ENCODE results near the gene KIF26B. TPM values are rescaled to one million over a fixed set of nuclear protein-coding genes. Genes with fewer than 3 reads are reported as not detected.
"Not testable (repeated sequence)": the region's sequence is repeated elsewhere in the genome, so short reads cannot be mapped to it uniquely, and the experiment has no call there.

The KIF26B gene
- total RNA-seq, 1 experiment from 2014 or later = 2.3 TPM

- not testable (repeated sequence) for H4K20me1 ChIP-seq (ENCODE audit: insufficient read depth, low read depth, low read length); H3K27me3 ChIP-seq (ENCODE audit: low read length); DNase-seq; H3K9ac ChIP-seq (ENCODE audit: low read length); H3K9me2 ChIP-seq (replicated peaks; ENCODE audit: insufficient read depth, low read length); H2AFZ ChIP-seq (ENCODE audit: low read length); H3K9me3 ChIP-seq (ENCODE audit: low read length); H3K4me2 ChIP-seq (ENCODE audit: low read depth, low read length, poor library complexity, severe bottlenecking); H3K79me2 ChIP-seq (ENCODE audit: low read length); H3K36me3 ChIP-seq (ENCODE audit: insufficient read depth, low read length); H3K27ac ChIP-seq (ENCODE audit: low read length); H3K4me1 ChIP-seq (ENCODE audit: low read length); H3K4me3 ChIP-seq (ENCODE audit: low read length)
Measured at GRCh38 chr1:245336984-245337355, 182.2 kb downstream of the KIF26B start.

GRCh38 chr1:245337829-245338484 is 183.2 kb downstream of the KIF26B start:
- Histone ChIP-seq H3K9me2 (replicated peaks; ENCODE audit: insufficient read depth, low read length) (no peaks in the 10 kb centered on the region), H3K9me3 (ENCODE audit: low read length) (no peaks in the 10 kb centered on the region), H3K9ac (ENCODE audit: low read length) (no peak overlapping the region), H3K4me2 (ENCODE audit: low read depth, low read length, poor library complexity, severe bottlenecking) (no peak overlapping the region), H3K79me2 (ENCODE audit: low read length) (no peaks in the 10 kb centered on the region), H3K4me3 (ENCODE audit: low read length) (no peak overlapping the region), H3K27me3 (ENCODE audit: low read length) (no peaks in the 10 kb centered on the region), H3K27ac (ENCODE audit: low read length) (no peak overlapping the region), H3K36me3 (ENCODE audit: insufficient read depth, low read length) (no peaks in the 10 kb centered on the region), H3K4me1 (ENCODE audit: low read length) (no peaks in the 10 kb centered on the region), H2AFZ (ENCODE audit: low read length) (no peak overlapping the region), H4K20me1 (ENCODE audit: insufficient read depth, low read depth, low read length) (no peaks in the 10 kb centered on the region)
- no peak for DNase-seq

DNA sequence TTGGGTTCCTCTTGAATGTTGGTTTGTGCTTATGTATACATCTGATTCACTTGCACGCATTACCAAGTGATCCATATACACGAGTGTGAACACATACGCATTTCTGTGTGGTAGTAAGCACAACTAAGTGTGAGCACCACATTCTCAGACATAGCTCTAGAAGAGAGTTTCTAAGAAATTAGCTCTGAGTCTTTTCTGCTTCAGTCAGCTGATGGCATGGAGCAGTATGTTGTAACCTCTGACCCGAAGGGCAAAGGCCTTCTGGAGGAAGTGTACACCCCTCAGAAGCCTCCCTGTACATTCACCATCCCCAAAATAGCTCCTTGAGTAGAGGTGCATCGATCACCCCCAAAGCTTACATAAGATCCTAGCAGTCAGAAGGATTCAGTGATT is 183.7 kb downstream of the KIF26B start:
- Histone ChIP-seq H3K9me3 (ENCODE audit: low read length) (no peaks in the 10 kb centered on the region), H3K4me2 (ENCODE audit: low read depth, low read length, poor library complexity, severe bottlenecking) (no peak overlapping the region), H3K79me2 (ENCODE audit: low read length) (no peaks in the 10 kb centered on the region), H4K20me1 (ENCODE audit: insufficient read depth, low read depth, low read length) (no peaks in the 10 kb centered on the region), H3K27me3 (ENCODE audit: low read length) (no peaks in the 10 kb centered on the region), H3K36me3 (ENCODE audit: insufficient read depth, low read length) (no peaks in the 10 kb centered on the region), H3K4me3 (ENCODE audit: low read length) (no peak overlapping the region), H3K4me1 (ENCODE audit: low read length) (no peaks in the 10 kb centered on the region), H2AFZ (ENCODE audit: low read length) (no peak overlapping the region), H3K27ac (ENCODE audit: low read length) (no peak overlapping the region), H3K9me2 (replicated peaks; ENCODE audit: insufficient read depth, low read length) (no peaks in the 10 kb centered on the region), H3K9ac (ENCODE audit: low read length) (no peak overlapping the region)
- no peak for DNase-seq

- Histone ChIP-seq H3K27me3 (ENCODE audit: low read length) (no peaks in the 10 kb centered on the region), H3K27ac (ENCODE audit: low read length) (no peak overlapping the region), H3K4me2 (ENCODE audit: low read depth, low read length, poor library complexity, severe bottlenecking) (no peak overlapping the region), H4K20me1 (ENCODE audit: insufficient read depth, low read depth, low read length) (no peaks in the 10 kb centered on the region), H3K4me3 (ENCODE audit: low read length) (no peak overlapping the region), H3K9me2 (replicated peaks; ENCODE audit: insufficient read depth, low read length) (no peaks in the 10 kb centered on the region), H3K36me3 (ENCODE audit: insufficient read depth, low read length) (no peaks in the 10 kb centered on the region), H3K4me1 (ENCODE audit: low read length) (no peaks in the 10 kb centered on the region), H3K79me2 (ENCODE audit: low read length) (no peaks in the 10 kb centered on the region), H3K9ac (ENCODE audit: low read length) (no peak overlapping the region), H2AFZ (ENCODE audit: low read length) (no peak overlapping the region), H3K9me3 (ENCODE audit: low read length) (no peaks in the 10 kb centered on the region)
- DNase-seq = no peak
Measured at GRCh38 chr1:245341743-245342142, 187.0 kb downstream of the KIF26B start.

DNA sequence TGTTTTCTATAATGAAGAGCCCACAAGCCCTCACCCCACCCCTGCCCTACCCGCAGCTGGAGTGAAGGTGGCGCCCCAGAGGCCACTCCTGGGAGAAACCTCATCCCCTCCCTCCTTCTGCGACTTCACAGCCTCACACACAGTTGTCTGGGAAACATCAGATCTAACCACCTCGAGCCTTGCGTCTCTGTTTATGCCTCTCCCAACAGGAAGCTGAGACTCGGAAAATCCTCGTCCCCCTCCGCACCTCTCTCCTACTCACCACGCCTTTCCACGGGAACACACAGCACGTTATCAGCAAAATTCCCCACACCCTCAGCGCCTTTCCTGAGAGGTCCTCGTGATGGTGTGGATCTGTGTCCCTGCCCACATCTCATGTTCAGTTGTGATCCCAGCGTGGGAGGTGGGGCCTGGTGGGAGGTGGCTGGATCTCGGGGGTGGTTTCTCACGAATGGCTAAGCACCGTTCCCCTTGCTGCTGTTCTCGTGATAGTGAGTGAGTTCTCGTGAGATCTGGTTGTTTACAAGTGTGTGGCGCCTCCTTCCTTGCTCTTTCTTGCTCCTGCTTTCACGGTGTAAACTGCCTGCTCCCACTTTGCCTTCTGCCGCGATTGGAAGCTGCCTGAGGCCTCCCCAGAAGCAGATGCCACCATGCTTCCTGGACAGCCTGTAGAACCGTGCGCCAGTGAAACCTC is 190.6 kb downstream of the KIF26B start:
- Histone ChIP-seq H3K79me2 (ENCODE audit: low read length) (no peaks in the 10 kb centered on the region), H3K9me2 (replicated peaks; ENCODE audit: insufficient read depth, low read length) (no peaks in the 10 kb centered on the region), H3K9me3 (ENCODE audit: low read length) (no peaks in the 10 kb centered on the region), H4K20me1 (ENCODE audit: insufficient read depth, low read depth, low read length) (no peaks in the 10 kb centered on the region), H3K4me2 (ENCODE audit: low read depth, low read length, poor library complexity, severe bottlenecking) (no peak overlapping the region), H3K9ac (ENCODE audit: low read length) (no peak overlapping the region), H3K4me3 (ENCODE audit: low read length) (no peak overlapping the region), H3K27me3 (ENCODE audit: low read length) (0 out of 2 replicates have a peak, but pooled peaks cover 3% of the 10 kb centered on the region), H3K36me3 (ENCODE audit: insufficient read depth, low read length) (no peaks in the 10 kb centered on the region), H2AFZ (ENCODE audit: low read length) (no peak overlapping the region), H3K27ac (ENCODE audit: low read length) (no peak overlapping the region), H3K4me1 (ENCODE audit: low read length) (no peaks in the 10 kb centered on the region)
- no peak for DNase-seq

DNA sequence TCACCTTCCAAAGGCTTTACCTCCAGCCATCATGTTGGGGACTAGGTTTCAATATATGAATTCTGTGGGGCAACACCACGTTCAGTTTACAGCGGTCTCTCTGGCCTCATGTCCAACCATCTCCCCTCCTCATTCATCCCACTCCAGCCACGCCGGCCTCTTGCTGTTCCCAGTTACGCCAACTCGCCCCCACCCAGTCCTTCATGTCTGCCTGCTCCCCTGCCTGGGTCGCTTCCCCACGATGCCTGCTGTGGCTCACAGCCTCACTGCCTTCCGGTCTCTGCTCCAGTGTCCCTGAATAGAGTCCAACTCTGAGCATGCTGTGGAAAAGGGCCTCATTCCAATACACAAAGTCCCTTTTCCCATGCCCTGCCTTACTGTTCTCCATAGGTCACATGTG is 193.8 kb downstream of the KIF26B start:
- no peaks in the 10 kb centered on the region for H3K79me2 ChIP-seq (ENCODE audit: low read length)
- H3K4me3 ChIP-seq (ENCODE audit: low read length) = no peak overlapping the region
- 0 out of 2 replicates have a peak, but pooled peaks cover 3% of the 10 kb centered on the region for H3K27me3 ChIP-seq (ENCODE audit: low read length)
- no peaks in the 10 kb centered on the region for H4K20me1 ChIP-seq (ENCODE audit: insufficient read depth, low read depth, low read length)
- H3K9me3 ChIP-seq (ENCODE audit: low read length) = no peaks in the 10 kb centered on the region
- no peak for DNase-seq
- H3K36me3 ChIP-seq (ENCODE audit: insufficient read depth, low read length) = no peaks in the 10 kb centered on the region
- H3K27ac ChIP-seq (ENCODE audit: low read length) = no peak overlapping the region
- H3K4me2 ChIP-seq (ENCODE audit: low read depth, low read length, poor library complexity, severe bottlenecking) = no peak overlapping the region
- no peak overlapping the region for H2AFZ ChIP-seq (ENCODE audit: low read length)
- no peak overlapping the region for H3K9ac ChIP-seq (ENCODE audit: low read length)
- no peaks in the 10 kb centered on the region for H3K4me1 ChIP-seq (ENCODE audit: low read length)
- H3K9me2 ChIP-seq (replicated peaks; ENCODE audit: insufficient read depth, low read length) = no peaks in the 10 kb centered on the region

DNA sequence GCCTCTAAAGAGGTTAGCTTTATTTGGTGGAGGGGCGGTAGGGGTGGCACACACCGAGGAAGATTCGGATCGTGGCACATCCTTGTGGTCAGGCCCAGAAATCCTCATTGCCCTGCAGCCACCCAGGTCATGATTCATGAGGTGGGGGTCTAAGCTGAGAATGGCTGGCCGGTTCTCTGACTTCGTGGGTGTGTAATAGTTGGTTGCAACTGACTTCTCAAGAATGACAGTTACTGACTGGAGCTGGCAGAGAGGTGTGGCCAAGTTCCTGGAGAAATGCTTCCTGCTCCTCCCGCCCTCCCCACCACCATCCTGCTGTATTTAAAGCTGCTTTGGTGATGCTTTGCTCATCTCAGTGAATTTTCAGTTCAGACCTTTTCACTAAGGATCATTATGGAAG is 198.6 kb downstream of the KIF26B start:
- no peak overlapping the region for H3K9ac ChIP-seq (ENCODE audit: low read length)
- H3K9me3 ChIP-seq (ENCODE audit: low read length) = no peaks in the 10 kb centered on the region
- no peak overlapping the region for H3K4me2 ChIP-seq (ENCODE audit: low read depth, low read length, poor library complexity, severe bottlenecking)
- DNase-seq = no peak
- no peaks in the 10 kb centered on the region for H3K4me1 ChIP-seq (ENCODE audit: low read length)
- no peak overlapping the region for H3K4me3 ChIP-seq (ENCODE audit: low read length)
- H3K9me2 ChIP-seq (replicated peaks; ENCODE audit: insufficient read depth, low read length) = no peaks in the 10 kb centered on the region
- H3K27me3 ChIP-seq (ENCODE audit: low read length) = 0 out of 2 replicates have a peak, but pooled peaks cover 3% of the 10 kb centered on the region
- H2AFZ ChIP-seq (ENCODE audit: low read length) = no peak overlapping the region
- H3K27ac ChIP-seq (ENCODE audit: low read length) = no peak overlapping the region
- H3K36me3 ChIP-seq (ENCODE audit: insufficient read depth, low read length) = no peaks in the 10 kb centered on the region
- no peaks in the 10 kb centered on the region for H4K20me1 ChIP-seq (ENCODE audit: insufficient read depth, low read depth, low read length)
- H3K79me2 ChIP-seq (ENCODE audit: low read length) = no peaks in the 10 kb centered on the region

DNA sequence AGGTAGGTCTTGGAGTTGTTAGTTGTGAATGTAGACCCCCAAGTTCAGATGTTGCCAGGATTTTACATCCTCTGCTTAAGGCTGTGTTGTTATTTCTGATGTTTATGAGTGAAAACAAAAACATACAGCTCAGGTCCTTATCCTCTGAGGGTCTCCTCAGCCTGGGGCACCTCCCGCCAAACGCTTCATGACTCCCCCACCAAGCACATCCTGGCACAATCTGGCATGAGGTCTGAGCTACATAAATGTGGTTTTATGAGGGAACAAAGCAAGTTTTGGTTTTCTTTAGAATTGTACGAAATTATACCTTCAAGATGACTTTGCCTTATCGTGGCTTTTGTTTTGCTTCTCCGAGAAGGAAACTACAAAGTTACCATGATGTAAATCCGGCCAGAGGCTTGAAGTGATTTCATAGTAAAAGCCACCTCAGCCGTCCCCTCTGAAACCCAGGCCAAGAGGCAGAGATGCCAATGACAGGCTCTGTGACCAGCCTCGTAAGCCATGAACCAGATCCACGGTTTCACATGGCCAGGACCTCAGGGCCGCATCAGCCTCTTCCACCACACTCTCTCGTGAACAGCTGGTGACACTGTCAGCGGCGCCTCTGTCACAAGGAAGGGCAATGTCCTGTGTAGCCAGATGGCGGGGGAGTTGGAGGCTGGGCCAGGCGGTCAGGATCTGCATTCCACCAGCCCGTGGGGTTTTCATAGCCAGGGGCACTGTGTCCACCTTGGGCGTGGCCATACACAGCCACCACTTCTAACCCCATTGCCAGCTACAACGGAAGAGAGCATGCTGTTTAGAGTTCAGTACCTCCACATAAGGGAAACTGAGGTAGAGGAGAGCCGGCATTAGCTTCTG is 199.4 kb downstream of the KIF26B start:
- no peaks in the 10 kb centered on the region for H3K4me1 ChIP-seq (ENCODE audit: low read length)
- H2AFZ ChIP-seq (ENCODE audit: low read length) = no peak overlapping the region
- no peak overlapping the region for H3K27ac ChIP-seq (ENCODE audit: low read length)
- no peaks in the 10 kb centered on the region for H3K36me3 ChIP-seq (ENCODE audit: insufficient read depth, low read length)
- no peaks in the 10 kb centered on the region for H4K20me1 ChIP-seq (ENCODE audit: insufficient read depth, low read depth, low read length)
- no peaks in the 10 kb centered on the region for H3K9me3 ChIP-seq (ENCODE audit: low read length)
- H3K9me2 ChIP-seq (replicated peaks; ENCODE audit: insufficient read depth, low read length) = no peaks in the 10 kb centered on the region
- no peaks in the 10 kb centered on the region for H3K27me3 ChIP-seq (ENCODE audit: low read length)
- no peaks in the 10 kb centered on the region for H3K79me2 ChIP-seq (ENCODE audit: low read length)
- no peak overlapping the region for H3K4me3 ChIP-seq (ENCODE audit: low read length)
- H3K9ac ChIP-seq (ENCODE audit: low read length) = no peak overlapping the region
- DNase-seq = no peak
- no peak overlapping the region for H3K4me2 ChIP-seq (ENCODE audit: low read depth, low read length, poor library complexity, severe bottlenecking)
